ENCODE data around the gene SLAMF1.
"Not testable (repeated sequence)": the region's sequence is repeated elsewhere in the genome, so short reads cannot be mapped to it uniquely, and the experiment has no call there.

The SLAMF1 gene, protein sequence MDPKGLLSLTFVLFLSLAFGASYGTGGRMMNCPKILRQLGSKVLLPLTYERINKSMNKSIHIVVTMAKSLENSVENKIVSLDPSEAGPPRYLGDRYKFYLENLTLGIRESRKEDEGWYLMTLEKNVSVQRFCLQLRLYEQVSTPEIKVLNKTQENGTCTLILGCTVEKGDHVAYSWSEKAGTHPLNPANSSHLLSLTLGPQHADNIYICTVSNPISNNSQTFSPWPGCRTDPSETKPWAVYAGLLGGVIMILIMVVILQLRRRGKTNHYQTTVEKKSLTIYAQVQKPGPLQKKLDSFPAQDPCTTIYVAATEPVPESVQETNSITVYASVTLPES

GRCh38 chr1:160646711-160647328 lies at the start of gene SLAMF1:
Gene SLAMF1 (minus strand): TSS chr1:160647044. CDS start chr1:160646945, 99 bp downstream.
- no peak for DNase-seq (ENCODE audit: low read depth)

DNA sequence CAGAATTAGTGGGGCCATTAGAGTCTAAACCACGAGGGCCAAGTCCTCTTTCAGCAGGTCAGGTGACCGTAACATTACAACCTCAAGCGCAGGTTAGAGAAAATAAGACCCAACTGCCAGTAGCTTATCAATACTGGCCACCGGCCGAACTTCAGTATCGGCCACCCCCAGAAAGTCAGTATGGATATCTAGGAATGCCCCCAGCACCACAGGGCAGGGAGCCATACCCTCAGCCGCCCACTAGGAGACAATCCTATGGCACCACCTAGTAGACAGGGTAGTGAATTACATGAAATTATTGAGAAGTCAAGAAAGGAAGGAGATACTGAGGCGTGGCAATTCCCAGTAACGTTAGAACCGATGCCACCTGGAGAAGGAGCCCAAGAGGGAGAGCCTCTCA lies 45.5 kb upstream of the SLAMF1 start:
- not testable (repeated sequence) for DNase-seq (ENCODE audit: low read depth)

DNA sequence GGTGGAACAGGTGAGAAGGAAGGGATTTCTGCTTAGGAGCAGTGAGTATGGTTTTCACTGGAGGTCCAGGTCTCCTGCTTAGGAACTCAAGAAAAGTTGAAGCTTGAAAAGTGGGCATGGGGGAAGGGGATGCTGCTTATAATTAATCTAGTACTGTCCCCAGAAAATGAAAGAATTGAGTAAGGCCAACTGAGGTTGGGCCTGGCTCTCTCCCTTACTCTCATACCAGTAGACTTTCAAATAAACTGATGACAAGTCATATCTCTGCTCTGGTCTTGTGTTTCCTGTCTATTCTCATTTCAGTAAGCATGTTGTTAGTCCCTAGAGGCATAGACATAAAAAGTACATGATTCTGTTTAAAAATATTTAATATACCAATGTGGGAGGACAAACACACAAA lies 38.4 kb upstream of the SLAMF1 start:
- no peak for DNase-seq (ENCODE audit: low read depth)

GRCh38 chr1:160682983-160683865 lies 36.4 kb upstream of the SLAMF1 start:
- no peak for DNase-seq (ENCODE audit: low read depth)

DNA sequence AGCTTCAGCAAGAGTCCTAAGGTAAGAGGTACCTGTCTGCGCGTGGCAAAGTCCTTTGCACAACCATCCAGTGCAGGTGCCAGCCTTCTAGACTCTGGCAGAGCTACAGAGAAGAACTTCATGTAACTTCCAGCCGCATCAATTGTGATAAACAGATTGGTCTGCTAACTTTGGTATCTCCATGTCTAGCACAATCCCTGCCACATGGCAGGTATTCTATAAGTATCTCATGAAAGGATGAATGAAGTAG lies 35.0 kb upstream of the SLAMF1 start:
- DNase-seq (ENCODE audit: low read depth): no peak

GRCh38 chr1:160681066-160681890 lies 34.4 kb upstream of the SLAMF1 start:
- DNase-seq (ENCODE audit: low read depth): peak; percentile 63

DNA sequence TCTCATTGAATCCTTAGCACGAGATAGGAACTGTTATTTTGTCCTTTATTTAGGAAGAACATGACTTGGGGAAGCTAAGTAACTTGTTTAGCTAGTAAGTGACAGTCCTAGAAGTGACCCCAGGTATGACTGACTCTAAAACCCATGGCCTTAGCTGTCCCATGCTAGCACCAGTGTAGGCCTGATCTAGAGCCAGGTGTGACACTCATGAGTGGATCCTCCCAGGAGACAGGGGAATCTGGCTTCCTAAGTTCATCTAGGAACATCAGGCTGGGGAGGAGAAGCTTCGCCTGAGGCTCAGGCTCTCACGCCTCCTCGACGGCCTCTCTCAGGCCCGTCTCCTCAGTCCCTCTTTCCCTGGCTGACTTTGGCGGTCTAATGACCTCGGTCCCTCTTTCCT lies 33.6 kb upstream of the SLAMF1 start:
- no peak for DNase-seq (ENCODE audit: low read depth)

- no peak for DNase-seq (ENCODE audit: low read depth)
Observed at GRCh38 chr1:160679893-160680292, 33.0 kb upstream of the SLAMF1 start.

DNA sequence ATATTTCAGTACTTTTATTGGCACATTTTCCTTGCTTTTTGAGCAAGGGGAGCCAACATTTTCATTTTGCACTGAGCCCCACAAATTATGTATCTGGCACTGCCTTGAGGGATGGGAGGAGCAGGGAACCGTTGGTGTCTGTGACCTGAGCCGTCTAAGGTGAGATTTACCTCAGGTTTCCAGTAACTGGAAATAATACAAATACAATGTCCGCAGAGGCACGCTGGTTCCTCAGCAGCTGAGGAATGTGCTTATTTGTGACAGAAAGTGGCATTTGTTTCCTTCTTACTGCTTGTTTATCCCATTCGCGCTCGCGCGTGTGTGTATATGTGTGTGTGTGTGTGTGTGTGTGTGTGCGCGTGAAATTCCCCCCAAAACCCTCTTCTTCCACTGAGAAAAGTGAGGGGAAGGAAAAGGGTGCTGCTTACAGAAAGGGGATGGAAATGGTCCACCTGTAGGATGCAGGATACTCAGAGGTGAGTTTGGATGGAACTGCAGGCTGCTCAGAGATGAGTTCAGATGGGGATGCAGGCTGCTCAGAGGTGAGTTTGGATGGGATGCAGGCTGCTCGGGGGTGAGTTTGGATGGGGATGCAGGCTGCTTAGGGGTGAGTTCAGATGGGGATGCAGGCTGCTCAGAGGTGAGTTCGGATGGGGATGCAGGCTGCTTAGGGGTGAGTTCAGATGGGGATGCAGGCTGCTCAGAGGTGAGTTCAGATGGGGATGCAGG lies 30.2 kb upstream of the SLAMF1 start:
- DNase-seq (ENCODE audit: low read depth): no peak

- peak; percentile 47 for DNase-seq (ENCODE audit: low read depth)
Observed at GRCh38 chr1:160675641-160676410, 29.0 kb upstream of the SLAMF1 start.

DNA sequence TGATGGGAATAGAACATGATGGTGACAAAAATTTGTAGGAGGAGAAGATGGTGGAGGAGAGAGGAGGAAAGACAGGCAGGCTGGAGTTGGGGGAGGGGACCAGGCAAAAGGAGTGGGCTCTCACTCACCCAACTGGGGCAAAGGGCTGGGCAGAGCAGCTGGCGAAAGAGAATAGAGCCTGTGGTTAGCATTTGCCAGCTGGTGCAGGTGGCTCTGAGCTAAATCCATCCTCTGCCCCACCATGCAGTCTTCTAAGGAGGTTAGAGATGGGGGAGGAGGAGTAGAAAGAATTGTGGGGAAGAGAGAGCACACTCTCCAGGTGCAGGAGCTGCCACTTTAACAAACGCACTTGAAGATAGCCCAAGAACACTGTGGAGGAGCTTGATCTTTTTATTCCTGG lies 27.6 kb upstream of the SLAMF1 start:
- no peak for DNase-seq (ENCODE audit: low read depth)

- no peak for DNase-seq (ENCODE audit: low read depth)
Observed at GRCh38 chr1:160672789-160673695, 26.2 kb upstream of the SLAMF1 start.

- DNase-seq (ENCODE audit: low read depth): no peak
Observed at GRCh38 chr1:160671603-160672517, 25.0 kb upstream of the SLAMF1 start.

DNA sequence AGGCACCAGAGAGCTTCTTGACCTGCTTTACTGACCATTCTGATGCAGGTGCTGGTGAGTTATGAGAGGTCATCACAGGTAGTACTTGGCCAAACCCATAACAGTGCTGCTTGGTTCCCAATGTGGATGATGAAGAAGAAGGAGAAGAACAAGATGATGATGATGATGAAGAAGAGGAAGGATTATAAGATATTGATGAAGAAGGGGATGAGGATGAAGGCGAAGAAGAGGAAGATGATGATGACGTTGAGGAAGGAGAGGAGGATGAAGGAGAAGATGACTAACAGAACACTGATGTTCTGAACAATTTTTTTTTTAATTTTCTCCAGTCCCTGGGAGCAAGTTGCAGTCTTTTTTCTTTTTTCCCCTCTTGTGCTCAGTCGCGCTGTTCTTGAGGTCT lies 23.9 kb upstream of the SLAMF1 start:
- no peak for DNase-seq (ENCODE audit: low read depth)

GRCh38 chr1:160669802-160670201 lies 23.0 kb upstream of the SLAMF1 start:
- DNase-seq (ENCODE audit: low read depth): no peak

DNA sequence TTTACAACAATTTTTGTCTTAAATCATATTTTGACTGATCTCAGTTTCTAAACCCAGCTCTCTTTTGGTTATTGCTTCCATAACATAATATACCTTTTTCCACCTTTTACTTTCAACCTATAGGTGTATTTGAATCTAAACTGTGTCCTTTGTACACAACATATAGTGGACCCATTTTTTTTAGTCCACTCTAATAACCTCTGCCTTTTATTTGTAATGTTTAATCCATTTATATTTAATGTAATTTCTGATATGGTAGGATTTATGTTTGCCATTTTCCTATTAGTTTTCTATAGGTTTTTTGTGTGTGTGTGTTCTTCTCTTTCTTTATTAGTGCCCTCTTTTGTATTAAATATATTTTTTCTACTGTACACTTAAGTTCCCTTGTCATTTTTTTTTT lies 22.4 kb upstream of the SLAMF1 start:
- DNase-seq (ENCODE audit: low read depth): no peak

- DNase-seq (ENCODE audit: low read depth): no peak
Observed at GRCh38 chr1:160667896-160668295, 21.1 kb upstream of the SLAMF1 start.

DNA sequence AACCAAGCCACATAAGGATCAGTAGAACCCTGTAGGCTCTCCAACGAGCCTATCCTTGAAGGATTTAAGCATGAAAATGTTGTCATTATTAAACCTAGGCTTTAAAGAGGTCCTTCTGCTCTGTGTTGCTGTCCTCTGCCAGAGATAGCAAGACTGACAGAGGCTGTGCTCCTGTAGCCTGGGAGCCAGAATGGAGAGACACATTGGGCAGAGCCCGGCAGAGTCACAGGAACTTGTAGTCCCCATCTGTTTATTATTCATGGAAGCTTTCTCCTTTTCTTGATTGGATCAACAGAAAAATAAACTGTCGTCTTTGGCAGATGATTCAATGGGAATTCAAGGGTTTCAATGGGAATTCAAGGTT lies 19.2 kb upstream of the SLAMF1 start:
- no peak for DNase-seq (ENCODE audit: low read depth)
